C4-2B (cell line): ENCODE data around the gene ICE2.

Experiments used
- ZFX ChIP-seq: fragments of 450-650 bp; IDR thresholded peaks from 2 replicates; pipeline ENCODE4 v1.6.1; 2017
- TF ChIP-seq, protein P1 (sequence below): fragments of 450-650 bp; conservative IDR thresholded peaks from 2 replicates; pipeline ENCODE4 v1.5.1; 2017; ENCODE audit warnings: mild to moderate bottlenecking

- TF ChIP-seq, protein P1, sequence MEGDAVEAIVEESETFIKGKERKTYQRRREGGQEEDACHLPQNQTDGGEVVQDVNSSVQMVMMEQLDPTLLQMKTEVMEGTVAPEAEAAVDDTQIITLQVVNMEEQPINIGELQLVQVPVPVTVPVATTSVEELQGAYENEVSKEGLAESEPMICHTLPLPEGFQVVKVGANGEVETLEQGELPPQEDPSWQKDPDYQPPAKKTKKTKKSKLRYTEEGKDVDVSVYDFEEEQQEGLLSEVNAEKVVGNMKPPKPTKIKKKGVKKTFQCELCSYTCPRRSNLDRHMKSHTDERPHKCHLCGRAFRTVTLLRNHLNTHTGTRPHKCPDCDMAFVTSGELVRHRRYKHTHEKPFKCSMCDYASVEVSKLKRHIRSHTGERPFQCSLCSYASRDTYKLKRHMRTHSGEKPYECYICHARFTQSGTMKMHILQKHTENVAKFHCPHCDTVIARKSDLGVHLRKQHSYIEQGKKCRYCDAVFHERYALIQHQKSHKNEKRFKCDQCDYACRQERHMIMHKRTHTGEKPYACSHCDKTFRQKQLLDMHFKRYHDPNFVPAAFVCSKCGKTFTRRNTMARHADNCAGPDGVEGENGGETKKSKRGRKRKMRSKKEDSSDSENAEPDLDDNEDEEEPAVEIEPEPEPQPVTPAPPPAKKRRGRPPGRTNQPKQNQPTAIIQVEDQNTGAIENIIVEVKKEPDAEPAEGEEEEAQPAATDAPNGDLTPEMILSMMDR, result no peak
- TF ChIP-seq ZFX, result no peak
Observed at GRCh38 chr15:60483042-60483441, 4.1 kb upstream of the ICE2 start.
